NOMO-1 treated with DMSO at 0.1 percent for 48 hours (cell line): ENCODE results near the gene ADCY4.
A peak's percentile ranks its signal among the peaks of the same experiment; 100 is the strongest.

Experiments
- DNase-seq: peaks from one replicate; lab custom pipeline; 2025; ENCODE audit not compliant: unreplicated experiment; lab: John Stamatoyannopoulos, UW

ADCY4 gene

DNA sequence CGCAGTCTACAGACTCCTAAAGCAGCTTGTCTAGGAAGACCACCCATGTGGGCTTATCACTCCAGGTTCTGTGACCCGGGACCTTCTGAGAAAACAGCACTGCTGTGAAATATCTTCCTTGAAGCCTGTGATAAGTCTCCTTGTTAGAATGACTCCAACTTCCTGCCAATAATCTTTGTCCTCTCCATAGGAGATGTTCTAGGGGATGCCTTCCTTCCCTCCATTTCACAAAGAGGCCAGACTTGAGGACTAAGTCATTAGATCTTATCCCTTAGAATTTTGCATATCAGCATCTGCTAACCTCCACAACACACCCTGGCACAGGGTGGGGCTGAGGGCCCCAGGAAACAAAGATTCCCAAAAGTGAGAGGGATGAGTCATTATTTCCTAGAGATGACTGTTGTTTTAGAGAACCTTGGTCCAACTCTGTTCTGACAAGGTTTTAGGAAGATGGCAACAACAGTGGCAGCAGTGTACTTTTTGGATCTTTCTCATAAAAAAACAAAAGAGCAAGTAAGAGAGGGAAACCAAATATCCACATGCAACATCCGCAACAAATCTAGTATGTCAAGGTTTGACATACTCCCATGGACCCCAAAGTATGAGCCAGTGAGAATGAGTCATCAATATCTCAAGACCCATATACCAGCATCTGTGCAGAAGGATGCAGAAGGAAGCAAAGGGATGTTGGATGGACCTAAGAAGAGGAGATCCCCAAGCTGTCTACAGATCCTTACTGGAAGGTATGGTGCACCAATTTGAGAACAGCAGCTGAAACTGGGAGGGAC is 17.5 kb downstream of the ADCY4 start:
- no peak for DNase-seq

- no peak for DNase-seq
Measured at GRCh38 chr14:24316597-24316950, 18.3 kb downstream of the ADCY4 start.

- DNase-seq = no peak
Measured at GRCh38 chr14:24315807-24316596, 18.9 kb downstream of the ADCY4 start.

DNA sequence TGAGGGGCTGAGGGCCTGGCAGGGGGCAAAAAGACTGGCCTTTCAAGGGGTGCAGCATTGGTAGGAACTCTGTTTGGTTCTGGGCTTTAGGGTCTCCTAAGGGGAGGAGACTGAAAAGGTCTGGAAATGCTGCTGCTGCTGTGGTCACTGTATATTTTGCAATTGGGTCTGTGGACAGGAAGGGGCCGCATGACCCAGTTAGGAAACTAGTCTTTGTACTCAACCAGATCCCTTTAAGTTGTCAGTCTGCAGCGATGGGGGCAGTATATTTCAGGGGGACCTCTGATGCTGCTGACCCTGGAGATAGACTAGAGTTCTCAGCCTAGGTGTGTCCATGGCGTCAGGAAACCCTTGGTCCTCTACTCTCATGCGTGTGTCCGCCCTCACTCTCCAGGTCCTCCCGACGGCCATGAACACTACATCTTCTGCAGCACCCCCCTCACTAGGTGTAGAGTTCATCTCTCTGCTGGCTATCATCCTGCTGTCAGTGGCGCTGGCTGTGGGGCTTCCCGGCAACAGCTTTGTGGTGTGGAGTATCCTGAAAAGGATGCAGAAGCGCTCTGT is 19.5 kb downstream of the ADCY4 start:
- no peak for DNase-seq

GRCh38 chr14:24314377-24315193 is 20.3 kb downstream of the ADCY4 start:
- no peak for DNase-seq

DNA sequence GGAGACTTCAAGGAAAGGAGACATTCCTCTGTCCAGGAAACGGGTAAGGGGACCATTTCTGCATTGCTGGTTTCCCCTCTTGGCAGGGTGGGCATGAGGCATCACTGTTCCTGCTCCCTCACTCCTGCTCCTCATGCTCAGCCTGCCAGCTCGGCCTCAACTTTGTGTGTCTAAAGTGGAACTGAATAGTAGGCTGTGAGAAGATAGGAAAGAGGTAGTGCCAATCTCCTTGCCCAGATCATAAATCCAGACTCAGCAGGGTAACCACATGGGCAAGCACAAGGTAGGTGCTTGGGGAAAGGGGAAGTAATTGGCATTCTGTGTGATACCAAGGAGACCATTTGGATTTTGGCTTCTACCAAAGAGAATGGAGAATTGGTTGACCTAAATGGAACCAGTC is 21.0 kb downstream of the ADCY4 start:
- peak; percentile 62 for DNase-seq

- DNase-seq = peak; percentile 84
Measured at GRCh38 chr14:24312736-24313507, 21.9 kb downstream of the ADCY4 start.

GRCh38 chr14:24311837-24312615 is 22.8 kb downstream of the ADCY4 start:
- DNase-seq = peak; percentile 58

GRCh38 chr14:24310646-24311604 is 23.9 kb downstream of the ADCY4 start, which contains the start of gene LTB4R:
Gene LTB4R (plus strand): TSS chr14:24311502. CDS start chr14:24315652, 4,150 bp downstream.
- peak; percentile 70 for DNase-seq

DNA sequence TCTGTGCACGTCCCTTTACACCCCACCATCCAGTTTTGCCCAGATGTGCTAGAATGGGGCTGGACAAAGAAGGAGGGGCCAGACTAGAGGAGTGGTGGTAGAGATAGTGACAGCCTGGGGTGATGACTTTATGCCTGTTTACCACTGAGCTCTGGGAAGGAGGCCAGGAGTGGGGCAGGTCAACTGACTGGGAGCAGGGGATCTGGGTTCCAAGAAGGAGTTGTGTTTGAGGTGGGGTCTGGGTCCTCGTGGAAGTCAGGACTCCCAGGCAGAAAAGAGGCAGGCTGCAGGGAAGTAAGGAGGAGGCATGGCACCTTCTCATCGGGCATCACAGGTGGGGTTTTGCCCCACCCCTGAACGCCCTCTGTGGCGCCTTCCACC is 24.6 kb downstream of the ADCY4 start:
- no peak for DNase-seq

- no peak for DNase-seq
Measured at GRCh38 chr14:24309538-24310264, 25.2 kb downstream of the ADCY4 start, which contains the start of gene LTB4R2. Gene LTB4R2 (plus strand): TSS chr14:24310140. CDS start chr14:24310665, 525 bp downstream.

DNA sequence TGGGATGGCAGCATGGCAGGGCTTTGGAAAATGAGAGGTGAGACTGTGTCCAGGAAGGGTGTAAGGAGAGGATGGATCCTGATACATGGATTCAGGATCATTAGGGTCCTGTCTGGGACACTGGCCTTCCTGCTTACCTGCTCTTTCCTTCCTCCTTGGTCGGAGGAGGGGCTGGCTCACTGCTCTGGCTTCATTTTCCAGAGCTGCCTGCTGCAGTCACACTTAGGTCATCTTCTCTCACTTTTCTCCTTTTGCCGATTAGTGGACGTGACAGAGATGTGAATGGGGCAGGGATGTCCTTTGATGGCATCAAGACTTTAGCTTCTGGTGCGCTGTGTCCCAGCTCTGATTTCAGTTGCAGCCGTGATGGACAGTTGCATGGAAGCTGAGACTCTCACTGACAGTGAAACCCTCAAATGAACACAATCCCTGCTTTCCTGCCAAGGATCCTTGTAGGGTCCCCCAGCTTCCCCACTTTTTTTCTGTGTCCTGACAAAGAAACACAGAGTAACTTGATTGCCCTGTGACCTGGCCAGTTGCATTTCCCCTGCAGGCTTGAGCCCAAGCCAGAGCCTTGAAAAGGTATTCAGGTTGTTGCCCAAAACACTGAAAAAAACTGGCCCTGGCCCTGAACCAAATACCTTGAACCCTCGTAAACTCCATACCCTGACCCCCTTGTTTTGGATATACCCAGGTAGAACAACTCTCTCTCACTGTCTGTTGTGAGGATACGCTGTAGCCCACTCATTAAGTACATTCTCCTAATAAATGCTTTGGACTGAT is 26.3 kb downstream of the ADCY4 start:
- no peak for DNase-seq

- DNase-seq = peak; percentile 46
Measured at GRCh38 chr14:24307575-24308341, 27.1 kb downstream of the ADCY4 start, which contains the start of gene CIDEB. Gene CIDEB (minus strand): TSS chr14:24307977. CDS start chr14:24307858, 119 bp downstream.

DNA sequence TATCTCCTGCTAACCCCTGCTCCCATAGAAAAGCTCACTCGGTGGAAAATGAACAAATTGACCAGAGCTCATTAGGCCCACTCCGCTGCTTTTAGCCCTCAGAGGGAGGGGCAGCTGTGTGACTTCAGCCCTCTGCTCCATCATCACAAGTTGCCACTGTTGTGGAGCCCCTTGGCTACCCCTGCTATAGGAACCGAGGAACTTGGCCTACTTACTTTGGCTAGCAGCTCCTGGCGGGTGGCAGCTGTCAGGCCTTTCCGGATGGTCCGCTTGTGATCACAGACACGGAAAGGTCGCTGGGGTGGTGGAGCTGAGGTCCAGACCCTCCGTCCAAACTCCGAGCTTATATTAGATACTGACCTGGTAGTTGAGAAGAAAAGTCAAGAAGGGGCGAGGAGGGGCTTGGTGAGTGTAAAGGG is 27.7 kb downstream of the ADCY4 start:
- DNase-seq = no peak

DNA sequence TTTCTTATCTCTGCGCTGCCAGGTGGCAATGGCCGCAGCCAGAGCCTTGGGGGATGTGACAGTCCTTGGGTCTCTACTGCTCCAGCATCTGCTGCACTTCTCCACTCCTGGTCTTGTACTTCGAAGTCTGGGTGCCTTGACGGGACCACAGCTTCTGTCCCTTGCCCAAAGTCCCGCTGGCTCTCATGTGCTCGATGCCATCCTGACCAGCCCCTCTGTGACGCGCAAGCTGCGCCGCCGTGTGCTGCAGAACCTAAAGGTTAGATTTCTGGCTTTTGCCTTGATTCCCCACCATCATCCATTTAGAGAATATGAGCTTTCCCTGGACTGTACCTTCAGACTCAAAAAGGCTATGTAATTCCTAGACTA is 30.9 kb downstream of the ADCY4 start:
- DNase-seq = no peak

- no peak for DNase-seq
Measured at GRCh38 chr14:24300326-24300980, 34.4 kb downstream of the ADCY4 start.
